Peyer's patch (tissue), 4 donors: ENCODE results near the gene CMYA5.

Source experiments
- POLR2A ChIP-seq, 2 donors: fragments of 450-650 bp; IDR thresholded peaks; one replicate each; pipeline ENCODE4 v1.5.1; 2017; ENCODE audit warnings: antibody characterized with exemption in 2 of 2, mild to moderate bottlenecking in 2 of 2, moderate library complexity in 2 of 2
- TF ChIP-seq, protein P1 (sequence below), 6 experiments: fragments of 450-650 bp in 4 of 6; fragments of 200-600 bp in 2 of 6; sonication (generic) in 1 of 6; IDR thresholded peaks; one replicate each; pipeline ENCODE4 v1.5.1; 2017 to 2019; ENCODE audit warnings: antibody characterized with exemption in 6 of 6, mild to moderate bottlenecking in 3 of 6, moderate library complexity in 1 of 6

DNA sequence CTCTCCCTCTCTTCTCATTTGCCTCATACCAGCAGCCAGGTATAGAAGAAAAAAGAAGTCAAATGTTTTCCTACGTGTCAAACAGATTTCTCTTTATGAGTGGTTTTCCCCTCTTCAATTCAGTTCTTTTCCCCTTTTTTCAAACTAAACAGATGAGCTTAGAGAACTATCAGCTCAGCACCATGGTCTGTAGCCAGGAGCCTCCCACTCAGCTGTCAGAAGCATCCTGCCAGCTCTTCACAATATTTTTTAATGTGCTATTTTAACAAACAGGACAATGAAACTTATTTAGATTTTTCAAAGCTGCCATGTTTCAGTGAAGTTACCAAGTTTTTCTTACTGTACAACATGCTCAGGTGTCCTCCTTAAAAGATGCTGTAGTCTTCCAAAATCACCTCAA is 63.5 kb downstream of the CMYA5 start:
- TF ChIP-seq POLR2A (IDR thresholded peaks at IDR 0.05): no peak
- TF ChIP-seq, protein P1, sequence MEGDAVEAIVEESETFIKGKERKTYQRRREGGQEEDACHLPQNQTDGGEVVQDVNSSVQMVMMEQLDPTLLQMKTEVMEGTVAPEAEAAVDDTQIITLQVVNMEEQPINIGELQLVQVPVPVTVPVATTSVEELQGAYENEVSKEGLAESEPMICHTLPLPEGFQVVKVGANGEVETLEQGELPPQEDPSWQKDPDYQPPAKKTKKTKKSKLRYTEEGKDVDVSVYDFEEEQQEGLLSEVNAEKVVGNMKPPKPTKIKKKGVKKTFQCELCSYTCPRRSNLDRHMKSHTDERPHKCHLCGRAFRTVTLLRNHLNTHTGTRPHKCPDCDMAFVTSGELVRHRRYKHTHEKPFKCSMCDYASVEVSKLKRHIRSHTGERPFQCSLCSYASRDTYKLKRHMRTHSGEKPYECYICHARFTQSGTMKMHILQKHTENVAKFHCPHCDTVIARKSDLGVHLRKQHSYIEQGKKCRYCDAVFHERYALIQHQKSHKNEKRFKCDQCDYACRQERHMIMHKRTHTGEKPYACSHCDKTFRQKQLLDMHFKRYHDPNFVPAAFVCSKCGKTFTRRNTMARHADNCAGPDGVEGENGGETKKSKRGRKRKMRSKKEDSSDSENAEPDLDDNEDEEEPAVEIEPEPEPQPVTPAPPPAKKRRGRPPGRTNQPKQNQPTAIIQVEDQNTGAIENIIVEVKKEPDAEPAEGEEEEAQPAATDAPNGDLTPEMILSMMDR (IDR thresholded peaks at IDR 0.05): no peak
